ENCODE results near the gene HYAL2.

GRCh38 chr3:50354850-50355249 lies 32.3 kb upstream of the HYAL2 start:
- TF ChIP-seq CTCF (conservative IDR thresholded peaks at IDR 0.05) (no peak), EZH2 (IDR thresholded peaks at IDR 0.05; ENCODE audit: low read depth) (no peak)

All from PC-9 (cell line).